Right lobe of liver (tissue), 4 donors: ENCODE data around the gene NNT.

ENCODE experiments used
- POLR2A ChIP-seq: fragments of 450-650 bp; IDR thresholded peaks from one replicate; pipeline ENCODE4 v1.6.1; 2017; ENCODE audit warnings: antibody characterized with exemption, mild to moderate bottlenecking
- TF ChIP-seq, protein P1 (sequence below), 4 donors: fragments of 200-600 bp in 3 of 4; fragments of 450-650 bp in 1 of 4; IDR thresholded peaks; one replicate each; pipeline versions ENCODE4 v1.5.1 to v1.8.0; 2016 to 2022; ENCODE audit warnings: antibody characterized with exemption in 4 of 4, mild to moderate bottlenecking in 2 of 4
- donor health status: DM: no; HTN: no; CAD: no.
- donor health status: DM: no; HTN: no; CAD: no.
- donor health status: DM: no; HTN: yes; CAD: no.

DNA sequence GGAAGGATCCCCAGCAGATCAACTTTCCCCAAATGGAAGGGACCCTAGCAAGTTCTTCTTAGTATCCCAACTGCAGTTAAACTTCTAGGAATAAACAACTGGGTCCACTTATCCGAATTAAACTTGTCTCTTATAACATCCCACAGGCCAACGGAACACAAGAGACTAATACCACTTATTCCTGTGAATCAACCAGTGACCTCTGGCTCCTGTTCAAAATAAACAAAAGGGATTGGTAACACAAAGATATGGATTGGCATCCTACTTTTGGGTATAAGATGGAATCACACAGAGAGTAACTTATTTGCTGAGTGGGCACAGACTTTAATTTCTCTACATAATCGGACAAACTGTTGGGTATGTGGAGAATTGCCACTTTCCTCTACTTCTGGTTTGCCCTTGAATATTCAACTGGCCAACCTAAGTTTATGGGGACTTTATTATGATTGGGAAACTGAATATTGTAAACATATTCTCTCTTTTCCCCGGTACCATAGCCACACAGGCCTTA is 33.7 kb upstream of the NNT start:
- TF ChIP-seq, protein P1, sequence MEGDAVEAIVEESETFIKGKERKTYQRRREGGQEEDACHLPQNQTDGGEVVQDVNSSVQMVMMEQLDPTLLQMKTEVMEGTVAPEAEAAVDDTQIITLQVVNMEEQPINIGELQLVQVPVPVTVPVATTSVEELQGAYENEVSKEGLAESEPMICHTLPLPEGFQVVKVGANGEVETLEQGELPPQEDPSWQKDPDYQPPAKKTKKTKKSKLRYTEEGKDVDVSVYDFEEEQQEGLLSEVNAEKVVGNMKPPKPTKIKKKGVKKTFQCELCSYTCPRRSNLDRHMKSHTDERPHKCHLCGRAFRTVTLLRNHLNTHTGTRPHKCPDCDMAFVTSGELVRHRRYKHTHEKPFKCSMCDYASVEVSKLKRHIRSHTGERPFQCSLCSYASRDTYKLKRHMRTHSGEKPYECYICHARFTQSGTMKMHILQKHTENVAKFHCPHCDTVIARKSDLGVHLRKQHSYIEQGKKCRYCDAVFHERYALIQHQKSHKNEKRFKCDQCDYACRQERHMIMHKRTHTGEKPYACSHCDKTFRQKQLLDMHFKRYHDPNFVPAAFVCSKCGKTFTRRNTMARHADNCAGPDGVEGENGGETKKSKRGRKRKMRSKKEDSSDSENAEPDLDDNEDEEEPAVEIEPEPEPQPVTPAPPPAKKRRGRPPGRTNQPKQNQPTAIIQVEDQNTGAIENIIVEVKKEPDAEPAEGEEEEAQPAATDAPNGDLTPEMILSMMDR (IDR thresholded peaks at IDR 0.05), result no peak
- no peak for TF ChIP-seq POLR2A
